Hepatocyte (in vitro differentiated cells): ENCODE measurements around the gene SIK2. TPM values are rescaled to one million over a fixed set of nuclear protein-coding genes. Genes with fewer than 3 reads are reported as not detected.

Experiments
- DNase-seq: peaks from one replicate; pipeline ENCODE4 v3.0.0-alpha.2; 2016; ENCODE audit warnings: low spot score
- H2AFZ ChIP-seq: fragments of 200-600 bp; sonication (generic); 2 replicates; pipeline ENCODE4 v1.6.0; 2016; ENCODE audit warnings: antibody characterized with exemption, mild to moderate bottlenecking
- H3K27ac ChIP-seq: fragments of 200-600 bp; sonication (generic); 2 replicates; pipeline ENCODE4 v1.5.1; 2016; ENCODE audit warnings: mild to moderate bottlenecking
- H3K27me3 ChIP-seq: fragments of 200-600 bp; sonication (generic); 2 replicates; pipeline ENCODE4 v1.6.1; 2016
- H3K36me3 ChIP-seq: fragments of 200-600 bp; sonication (generic); replicated peaks from 2 replicates; pipeline ENCODE4 v1.5.1; 2016; ENCODE audit warnings: low read depth; ENCODE audit not compliant: insufficient read depth
- H3K4me1 ChIP-seq: fragments of 200-600 bp; sonication (generic); 2 replicates; pipeline ENCODE4 v1.5.1; 2016; ENCODE audit warnings: mild to moderate bottlenecking, moderate library complexity; ENCODE audit not compliant: insufficient read depth
- H3K4me2 ChIP-seq: fragments of 200-600 bp; sonication (generic); 2 replicates; pipeline ENCODE4 v1.6.0; 2016
- H3K4me3 ChIP-seq: fragments of 200-600 bp; sonication (generic); 2 replicates; pipeline ENCODE4 v1.5.1; 2016; ENCODE audit warnings: mild to moderate bottlenecking
- H3K79me2 ChIP-seq: fragments of 200-600 bp; sonication (generic); 2 replicates; pipeline ENCODE4 v1.6.0; 2017; ENCODE audit warnings: mild to moderate bottlenecking
- H3K9me2 ChIP-seq: fragments of 200-600 bp; sonication (generic); replicated peaks from 2 replicates; pipeline ENCODE4 v1.6.0; 2017; ENCODE audit warnings: mild to moderate bottlenecking; ENCODE audit not compliant: insufficient read depth
- H3K9me3 ChIP-seq: fragments of 200-600 bp; sonication (generic); 2 replicates; pipeline ENCODE4 v1.5.1; 2016; ENCODE audit warnings: low read depth, mild to moderate bottlenecking
- H4K20me1 ChIP-seq: fragments of 200-600 bp; sonication (generic); 2 replicates; pipeline ENCODE4 v1.6.0; 2016; ENCODE audit warnings: mild to moderate bottlenecking; ENCODE audit not compliant: insufficient read depth, poor library complexity, severe bottlenecking
- CTCF ChIP-seq: fragments of 200-600 bp; sonication (generic); IDR thresholded peaks from 2 replicates; pipeline ENCODE4 v1.5.1; 2016; ENCODE audit warnings: antibody characterized with exemption, mild to moderate bottlenecking; ENCODE audit not compliant: poor library complexity
- EZH2 ChIP-seq: fragments of 200-600 bp; sonication (generic); IDR thresholded peaks from 2 replicates; pipeline ENCODE4 v1.6.1; 2016; ENCODE audit warnings: antibody characterized with exemption, mild to moderate bottlenecking, borderline replicate concordance
- EZH2phosphoT487 ChIP-seq: fragments of 200-600 bp; sonication (generic); IDR thresholded peaks from one replicate; pipeline ENCODE4 v1.6.1; 2018; ENCODE audit warnings: antibody characterized with exemption, mild to moderate bottlenecking, low read depth, moderate library complexity; ENCODE audit not compliant: unreplicated experiment, severe bottlenecking
- WGBS: methylation state at CpG from one replicate; pipeline ENCODE4 v1.1.6; 2016; ENCODE audit warnings: low lambda C conversion rate; ENCODE audit errors: missing lambda C conversion rate; 5-methylcytosine and 5-hydroxymethylcytosine counted together
- polyA plus RNA-seq: library from polyadenylated mRNA; unstranded; fragments of >200 nt; fragmentation: Nextera tagmentation; extraction: Ambion mirVana; gene quantifications from 2 replicates; pipeline ENCODE4 v1.2.1, GENCODE V29; 2016
- total RNA-seq: library from RNA; depleted of rRNA; stranded (reverse); fragments of >200 nt; gene quantifications from 2 replicates; pipeline ENCODE4 v1.2.3, GENCODE V29; 2014

Gene SIK2
- total and polyA plus RNA-seq, 2 experiments from 2014 or later, result 3.1 to 22.2 TPM

- TF ChIP-seq CTCF, result no peak
- Histone ChIP-seq H3K9me2 (no peaks in the 10 kb centered on the region), H3K9me3 (no peaks in the 10 kb centered on the region), H4K20me1 (peaks cover 6% of the 10 kb centered on the region), H3K36me3 (no peaks in the 10 kb centered on the region), H3K4me2 (no peak overlapping the region), H3K27me3 (no peaks in the 10 kb centered on the region), H3K27ac (no peak overlapping the region), H3K79me2 (peaks cover 36% of the 10 kb centered on the region), H2AFZ (no peak overlapping the region), H3K4me1 (no peaks in the 10 kb centered on the region), H3K4me3 (no peak overlapping the region)
- 52% methylated on average over 3 of the region's 3 CpGs for WGBS
- DNase-seq, result peak; percentile 75
Measured at GRCh38 chr11:111665777-111666176, 63.5 kb downstream of the SIK2 start.

GRCh38 chr11:111668980-111669379 is 66.7 kb downstream of the SIK2 start:
- Histone ChIP-seq H3K79me2 (peaks cover 21% of the 10 kb centered on the region), H2AFZ (no peak overlapping the region), H3K4me2 (no peak overlapping the region), H3K27ac (no peak overlapping the region), H3K4me1 (no peaks in the 10 kb centered on the region), H3K9me3 (no peaks in the 10 kb centered on the region), H3K4me3 (no peak overlapping the region), H4K20me1 (peaks cover 6% of the 10 kb centered on the region), H3K27me3 (no peaks in the 10 kb centered on the region), H3K9me2 (no peaks in the 10 kb centered on the region), H3K36me3 (no peaks in the 10 kb centered on the region)
- WGBS, result 97% methylated on average over 1 of the region's 1 CpG
- no peak for DNase-seq
- TF ChIP-seq EZH2phosphoT487 (no peak), CTCF (no peak), EZH2 (no peak)

DNA sequence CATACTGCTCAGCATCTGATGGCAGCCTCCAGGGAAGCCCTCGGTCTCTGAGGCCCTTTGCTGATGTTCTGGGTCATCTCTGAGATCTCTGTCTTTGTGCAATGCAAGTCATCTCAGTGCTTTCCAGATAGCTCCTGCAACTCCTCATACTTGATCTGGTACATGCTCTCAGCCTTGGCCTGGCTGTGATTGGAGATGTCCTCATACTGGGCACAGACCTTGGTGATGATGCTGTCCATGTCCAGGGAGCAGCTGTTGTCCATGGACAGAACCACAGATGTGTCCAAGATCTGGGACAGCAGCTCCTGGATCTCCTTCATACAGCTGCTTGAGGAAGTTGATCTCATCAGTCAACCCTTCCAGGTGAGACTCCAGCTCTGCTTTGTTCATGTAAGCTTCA is 69.1 kb downstream of the SIK2 start:
- TF ChIP-seq CTCF, result no peak
- TF ChIP-seq EZH2, result no peak
- TF ChIP-seq EZH2phosphoT487, result no peak
- Histone ChIP-seq H3K4me2 (no peak overlapping the region), H4K20me1 (no peaks in the 10 kb centered on the region), H3K27ac (no peak overlapping the region), H2AFZ (no peak overlapping the region), H3K9me2 (no peaks in the 10 kb centered on the region), H3K27me3 (no peaks in the 10 kb centered on the region), H3K36me3 (no peaks in the 10 kb centered on the region), H3K9me3 (no peaks in the 10 kb centered on the region), H3K4me1 (no peaks in the 10 kb centered on the region), H3K79me2 (peaks cover 20% of the 10 kb centered on the region), H3K4me3 (no peak overlapping the region)
- DNase-seq, result no peak
- 100% methylated on average over 1 of the region's 1 CpG for WGBS

- no peak for DNase-seq
- 96% methylated on average over 1 of the region's 1 CpG for WGBS
- no peak overlapping the region for H2AFZ ChIP-seq
- H3K4me3 ChIP-seq, result no peak overlapping the region
- no peaks in the 10 kb centered on the region for H3K36me3 ChIP-seq
- no peak overlapping the region for H3K4me2 ChIP-seq
- H3K9me2 ChIP-seq, result no peaks in the 10 kb centered on the region
- no peak for TF ChIP-seq EZH2
- no peak for TF ChIP-seq EZH2phosphoT487
- TF ChIP-seq CTCF, result no peak
- H4K20me1 ChIP-seq, result no peaks in the 10 kb centered on the region
- H3K9me3 ChIP-seq, result no peaks in the 10 kb centered on the region
- no peaks in the 10 kb centered on the region for H3K27me3 ChIP-seq
- no peak overlapping the region for H3K27ac ChIP-seq
- H3K79me2 ChIP-seq, result peaks cover 12% of the 10 kb centered on the region
- no peaks in the 10 kb centered on the region for H3K4me1 ChIP-seq
Measured at GRCh38 chr11:111672949-111673348, 70.7 kb downstream of the SIK2 start.
